ENCODE data around the gene ZNF827. TPM values are rescaled to one million over a fixed set of nuclear protein-coding genes. Genes with fewer than 3 reads are reported as not detected.

Gene ZNF827
- total and polyA plus RNA-seq, 2 of the 13 experiments (the other 11 are each of a cell fraction or from before 2014, with no cell fraction given): 2.8 TPM

- no peak overlapping the region for H3K9ac ChIP-seq (ENCODE audit: insufficient read depth, low read depth, low read length)
- ATAC-seq: no peak
- CTCF ChIA-PET (ENCODE audit: low intra/inter-chr PET ratio, low total read pairs): no interaction called here
Observed at GRCh38 chr4:145904413-145905177, 34.0 kb downstream of the ZNF827 start.

GRCh38 chr4:145902522-145902921, 36.1 kb downstream of the ZNF827 start:
- 96% methylated on average over 13 of the region's 13 CpGs for WGBS (ENCODE audit: low lambda C conversion rate)
- no peak for TF ChIP-seq ZNF329 (CRISPR knock-in tag; IDR thresholded peaks at IDR 0.05; ENCODE audit: low read depth)
- TF ChIP-seq ZNF615 (CRISPR knock-in tag; IDR thresholded peaks at IDR 0.05; ENCODE audit: borderline replicate concordance): no peak
- no peak for TF ChIP-seq CREB1 (IDR thresholded peaks at IDR 0.05)
- no peak for TF ChIP-seq CREB1 (CRISPR knock-in tag; IDR thresholded peaks at IDR 0.05)
- no peak for TF ChIP-seq RFXAP (CRISPR knock-in tag; IDR thresholded peaks at IDR 0.05; ENCODE audit: borderline replicate concordance)
- no peak for TF ChIP-seq SCMH1 (CRISPR knock-in tag; IDR thresholded peaks at IDR 0.05; ENCODE audit: borderline replicate concordance)
- no peak for TF ChIP-seq KDM2A (CRISPR knock-in tag; IDR thresholded peaks at IDR 0.05; ENCODE audit: borderline replicate concordance, low read depth)
- TF ChIP-seq ZNF558 (CRISPR knock-in tag; IDR thresholded peaks at IDR 0.05; ENCODE audit: borderline replicate concordance): no peak

More at GRCh38 chr4:145904413-145905177, 34.0 kb downstream of the ZNF827 start:
- Histone ChIP-seq H3K4me2 (ENCODE audit: low read depth, low read length) (no peak overlapping the region), H3K27me3 (ENCODE audit: control insufficient read depth in 1 of 2, insufficient read depth in 2 of 2, low read length in 2 of 2) (no peaks in the 10 kb centered on the region), H3K4me1 (ENCODE audit: insufficient read depth, low read length) (no peaks in the 10 kb centered on the region), H2AFZ (ENCODE audit: low read length) (no peak overlapping the region), H4K20me1 (ENCODE audit: insufficient read depth, low read length) (no peaks in the 10 kb centered on the region), H3K36me3 (replicated peaks in 1 of 2; ENCODE audit: control insufficient read depth in 1 of 2, insufficient read depth in 2 of 2, low read length in 2 of 2) (peaks cover 0 to 17% of the 10 kb centered on the region in 2 experiments; a peak in 3 of 5 replicates), H3K9me3 (ENCODE audit: low read length) (no peaks in the 10 kb centered on the region), H3K79me2 (ENCODE audit: insufficient read depth, low read length) (no peaks in the 10 kb centered on the region), H3K4me3 (replicated peaks in 1 of 3; ENCODE audit: insufficient read depth in 1 of 3, low read depth in 2 of 3, low read length in 3 of 3) (no peak overlapping the region), H3K27ac (ENCODE audit: extremely low read length, insufficient read depth, low read length) (no peak overlapping the region)
- no TSS peak for BruUV-seq (replicated peaks)
- POLR2A ChIA-PET: no interaction called here
- no peak for FAIRE-seq
- no peak for TF ChIP-seq ZNF713 (CRISPR knock-in tag; IDR thresholded peaks at IDR 0.05)
- TF ChIP-seq ZNF468 (CRISPR knock-in tag; IDR thresholded peaks at IDR 0.05): no peak
- TF ChIP-seq HNRNPK (IDR thresholded peaks at IDR 0.05; ENCODE audit: low read depth, low read length, poor library complexity, severe bottlenecking): no peak
- TF ChIP-seq PRPF4 (IDR thresholded peaks at IDR 0.05; ENCODE audit: low read depth, low read length, poor library complexity, severe bottlenecking): no peak
- DNase-seq (ENCODE audit: low spot score): no peak
- intact Hi-C loops (cut with micrococcal nuclease; ENCODE audit: unreplicated experiment) (no loop called here), in situ Hi-C loops (cut with HindIII; ENCODE audit: extremely low pct_ligation_motif_present, low pct_unique_long_range_greater_than_20kb) (no loop called here)
- 94% methylated on average over 7 of the region's 7 CpGs for WGBS (ENCODE audit: low lambda C conversion rate)

More at GRCh38 chr4:145902522-145902921, 36.1 kb downstream of the ZNF827 start:
- no peaks in the 10 kb centered on the region for H3K79me2 ChIP-seq (ENCODE audit: insufficient read depth, low read length)
- H3K27ac ChIP-seq (ENCODE audit: extremely low read length, insufficient read depth, low read length): no peak overlapping the region
- H3K36me3 ChIP-seq (replicated peaks in 1 of 2; ENCODE audit: control insufficient read depth in 1 of 2, insufficient read depth in 2 of 2, low read length in 2 of 2): peaks cover 0 to 17% of the 10 kb centered on the region in 2 experiments; a peak in 3 of 5 replicates
- DNase-seq (ENCODE audit: low spot score) (no peak), ATAC-seq (no peak), FAIRE-seq (no peak)
- CTCF ChIA-PET (ENCODE audit: low intra/inter-chr PET ratio, low total read pairs): no interaction called here
- no peaks in the 10 kb centered on the region for H3K4me1 ChIP-seq (ENCODE audit: insufficient read depth, low read length)
- H3K27me3 ChIP-seq (ENCODE audit: control insufficient read depth in 1 of 2, insufficient read depth in 2 of 2, low read length in 2 of 2): no peaks in the 10 kb centered on the region
- in situ Hi-C loops (cut with HindIII; ENCODE audit: extremely low pct_ligation_motif_present, low pct_unique_long_range_greater_than_20kb): no loop called here
- POLR2A ChIA-PET: no interaction called here
- H3K4me3 ChIP-seq (replicated peaks in 1 of 3; ENCODE audit: insufficient read depth in 1 of 3, low read depth in 2 of 3, low read length in 3 of 3): no peak overlapping the region
- no TSS peak for BruUV-seq (replicated peaks)
- intact Hi-C loops (cut with micrococcal nuclease; ENCODE audit: unreplicated experiment): no loop called here
- H2AFZ ChIP-seq (ENCODE audit: low read length): no peak overlapping the region
- H3K9ac ChIP-seq (ENCODE audit: insufficient read depth, low read depth, low read length): no peak overlapping the region
- H3K9me3 ChIP-seq (ENCODE audit: low read length): no peaks in the 10 kb centered on the region
- no peaks in the 10 kb centered on the region for H4K20me1 ChIP-seq (ENCODE audit: insufficient read depth, low read length)
- H3K4me2 ChIP-seq (ENCODE audit: low read depth, low read length): no peak overlapping the region

All from HepG2 (cell line).